HEK293 (cell line): ENCODE results near the gene GAS7.

ENCODE experiments used
- KLF16 ChIP-seq: fragments of 450-650 bp; formaldehyde crosslinking; IDR thresholded peaks from 2 replicates; pipeline ENCODE4 v1.5.1; 2017; ENCODE audit warnings: missing biosample characterization, missing genetic modification characterization
- SETDB1 ChIP-seq: IDR thresholded peaks from one replicate; pipeline ENCODE4 v1.6.1; 2017; ENCODE audit warnings: mild to moderate bottlenecking, low read length, moderate library complexity, mixed read lengths; ENCODE audit not compliant: insufficient read length
- YY2 ChIP-seq: fragments of 450-650 bp; formaldehyde crosslinking; IDR thresholded peaks from 2 replicates; pipeline ENCODE4 v1.5.1; 2016; ENCODE audit warnings: missing biosample characterization, missing genetic modification characterization
- ZNF175 ChIP-seq: fragments of 450-650 bp; formaldehyde crosslinking; IDR thresholded peaks from 2 replicates; pipeline ENCODE4 v1.5.1; 2016; ENCODE audit warnings: missing biosample characterization, missing genetic modification characterization
- ZNF274 ChIP-seq, 2 experiments: fragments of 200-500 bp in 1 of 2; fragments of 450-650 bp in 1 of 2; sonication (Bioruptor generic) in 1 of 2; formaldehyde crosslinking in 1 of 2; IDR thresholded peaks; 2 replicates each; pipeline versions ENCODE4 v1.5.1 to v1.6.1; 2014 to 2016; ENCODE audit warnings: borderline replicate concordance in 1 of 2, inconsistent platforms in 1 of 2, low read length in 1 of 2, missing biosample characterization in 1 of 2, missing genetic modification characterization in 1 of 2
- ZNF48 ChIP-seq: fragments of 450-650 bp; formaldehyde crosslinking; IDR thresholded peaks from 2 replicates; pipeline ENCODE4 v1.5.1; 2016; ENCODE audit warnings: missing biosample characterization, missing genetic modification characterization
- ZNF629 ChIP-seq: fragments of 450-650 bp; formaldehyde crosslinking; IDR thresholded peaks from 2 replicates; pipeline ENCODE4 v1.5.1; 2017; ENCODE audit warnings: missing biosample characterization, missing genetic modification characterization
- ZNF639 ChIP-seq: fragments of 450-650 bp; formaldehyde crosslinking; IDR thresholded peaks from 2 replicates; pipeline ENCODE4 v1.5.1; 2016; ENCODE audit warnings: missing biosample characterization, missing genetic modification characterization
- ZNF768 ChIP-seq: fragments of 450-650 bp; formaldehyde crosslinking; IDR thresholded peaks from 2 replicates; pipeline ENCODE4 v1.5.1; 2018; ENCODE audit warnings: missing biosample characterization, mild to moderate bottlenecking, missing genetic modification characterization
- ZNF776 ChIP-seq: fragments of 450-650 bp; formaldehyde crosslinking; IDR thresholded peaks from 2 replicates; pipeline ENCODE4 v1.5.0; 2017; ENCODE audit warnings: missing biosample characterization, missing genetic modification characterization, borderline replicate concordance
- TF ChIP-seq, protein P1 (sequence below): fragments of 450-650 bp; formaldehyde crosslinking; IDR thresholded peaks from 2 replicates; pipeline ENCODE4 v1.5.1; 2016; ENCODE audit warnings: missing biosample characterization, missing genetic modification characterization
- TF ChIP-seq, protein P2 (sequence below): fragments of 450-650 bp; formaldehyde crosslinking; IDR thresholded peaks from 2 replicates; pipeline ENCODE4 v1.5.1; 2016; ENCODE audit warnings: missing biosample characterization, missing genetic modification characterization
- TF ChIP-seq, protein P3 (sequence below): fragments of 450-650 bp; formaldehyde crosslinking; IDR thresholded peaks from 2 replicates; pipeline ENCODE4 v1.5.1; 2016; ENCODE audit warnings: missing biosample characterization, missing genetic modification characterization

GRCh38 chr17:10224582-10225195 lies 26.3 kb upstream of the GAS7 start:
- TF ChIP-seq, protein P1, sequence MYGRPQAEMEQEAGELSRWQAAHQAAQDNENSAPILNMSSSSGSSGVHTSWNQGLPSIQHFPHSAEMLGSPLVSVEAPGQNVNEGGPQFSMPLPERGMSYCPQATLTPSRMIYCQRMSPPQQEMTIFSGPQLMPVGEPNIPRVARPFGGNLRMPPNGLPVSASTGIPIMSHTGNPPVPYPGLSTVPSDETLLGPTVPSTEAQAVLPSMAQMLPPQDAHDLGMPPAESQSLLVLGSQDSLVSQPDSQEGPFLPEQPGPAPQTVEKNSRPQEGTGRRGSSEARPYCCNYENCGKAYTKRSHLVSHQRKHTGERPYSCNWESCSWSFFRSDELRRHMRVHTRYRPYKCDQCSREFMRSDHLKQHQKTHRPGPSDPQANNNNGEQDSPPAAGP (tag by site-specific recombination) = no peak
- no peak for TF ChIP-seq SETDB1
- TF ChIP-seq ZNF639 = no peak
- TF ChIP-seq ZNF776 = no peak
- TF ChIP-seq, protein P2, sequence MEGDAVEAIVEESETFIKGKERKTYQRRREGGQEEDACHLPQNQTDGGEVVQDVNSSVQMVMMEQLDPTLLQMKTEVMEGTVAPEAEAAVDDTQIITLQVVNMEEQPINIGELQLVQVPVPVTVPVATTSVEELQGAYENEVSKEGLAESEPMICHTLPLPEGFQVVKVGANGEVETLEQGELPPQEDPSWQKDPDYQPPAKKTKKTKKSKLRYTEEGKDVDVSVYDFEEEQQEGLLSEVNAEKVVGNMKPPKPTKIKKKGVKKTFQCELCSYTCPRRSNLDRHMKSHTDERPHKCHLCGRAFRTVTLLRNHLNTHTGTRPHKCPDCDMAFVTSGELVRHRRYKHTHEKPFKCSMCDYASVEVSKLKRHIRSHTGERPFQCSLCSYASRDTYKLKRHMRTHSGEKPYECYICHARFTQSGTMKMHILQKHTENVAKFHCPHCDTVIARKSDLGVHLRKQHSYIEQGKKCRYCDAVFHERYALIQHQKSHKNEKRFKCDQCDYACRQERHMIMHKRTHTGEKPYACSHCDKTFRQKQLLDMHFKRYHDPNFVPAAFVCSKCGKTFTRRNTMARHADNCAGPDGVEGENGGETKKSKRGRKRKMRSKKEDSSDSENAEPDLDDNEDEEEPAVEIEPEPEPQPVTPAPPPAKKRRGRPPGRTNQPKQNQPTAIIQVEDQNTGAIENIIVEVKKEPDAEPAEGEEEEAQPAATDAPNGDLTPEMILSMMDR (tag by site-specific recombination) = no peak
- TF ChIP-seq ZNF274 (IDR thresholded peaks at IDR 0.05; ENCODE audit: low read length) = no peak
- TF ChIP-seq ZNF274 (tag by site-specific recombination; IDR thresholded peaks at IDR 0.05; ENCODE audit: borderline replicate concordance) = no peak
- TF ChIP-seq ZNF768 (tag by site-specific recombination) = no peak
- no peak for TF ChIP-seq ZNF629 (tag by site-specific recombination)
- TF ChIP-seq YY2 = no peak
- no peak for TF ChIP-seq ZNF175 (tag by site-specific recombination)
- TF ChIP-seq, protein P3, sequence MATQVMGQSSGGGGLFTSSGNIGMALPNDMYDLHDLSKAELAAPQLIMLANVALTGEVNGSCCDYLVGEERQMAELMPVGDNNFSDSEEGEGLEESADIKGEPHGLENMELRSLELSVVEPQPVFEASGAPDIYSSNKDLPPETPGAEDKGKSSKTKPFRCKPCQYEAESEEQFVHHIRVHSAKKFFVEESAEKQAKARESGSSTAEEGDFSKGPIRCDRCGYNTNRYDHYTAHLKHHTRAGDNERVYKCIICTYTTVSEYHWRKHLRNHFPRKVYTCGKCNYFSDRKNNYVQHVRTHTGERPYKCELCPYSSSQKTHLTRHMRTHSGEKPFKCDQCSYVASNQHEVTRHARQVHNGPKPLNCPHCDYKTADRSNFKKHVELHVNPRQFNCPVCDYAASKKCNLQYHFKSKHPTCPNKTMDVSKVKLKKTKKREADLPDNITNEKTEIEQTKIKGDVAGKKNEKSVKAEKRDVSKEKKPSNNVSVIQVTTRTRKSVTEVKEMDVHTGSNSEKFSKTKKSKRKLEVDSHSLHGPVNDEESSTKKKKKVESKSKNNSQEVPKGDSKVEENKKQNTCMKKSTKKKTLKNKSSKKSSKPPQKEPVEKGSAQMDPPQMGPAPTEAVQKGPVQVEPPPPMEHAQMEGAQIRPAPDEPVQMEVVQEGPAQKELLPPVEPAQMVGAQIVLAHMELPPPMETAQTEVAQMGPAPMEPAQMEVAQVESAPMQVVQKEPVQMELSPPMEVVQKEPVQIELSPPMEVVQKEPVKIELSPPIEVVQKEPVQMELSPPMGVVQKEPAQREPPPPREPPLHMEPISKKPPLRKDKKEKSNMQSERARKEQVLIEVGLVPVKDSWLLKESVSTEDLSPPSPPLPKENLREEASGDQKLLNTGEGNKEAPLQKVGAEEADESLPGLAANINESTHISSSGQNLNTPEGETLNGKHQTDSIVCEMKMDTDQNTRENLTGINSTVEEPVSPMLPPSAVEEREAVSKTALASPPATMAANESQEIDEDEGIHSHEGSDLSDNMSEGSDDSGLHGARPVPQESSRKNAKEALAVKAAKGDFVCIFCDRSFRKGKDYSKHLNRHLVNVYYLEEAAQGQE (tag by site-specific recombination) = no peak
- no peak for TF ChIP-seq KLF16
- no peak for TF ChIP-seq ZNF48 (tag by site-specific recombination)
